Measurements from ENCODE around the gene LBX2.

LBX2 gene

DNA sequence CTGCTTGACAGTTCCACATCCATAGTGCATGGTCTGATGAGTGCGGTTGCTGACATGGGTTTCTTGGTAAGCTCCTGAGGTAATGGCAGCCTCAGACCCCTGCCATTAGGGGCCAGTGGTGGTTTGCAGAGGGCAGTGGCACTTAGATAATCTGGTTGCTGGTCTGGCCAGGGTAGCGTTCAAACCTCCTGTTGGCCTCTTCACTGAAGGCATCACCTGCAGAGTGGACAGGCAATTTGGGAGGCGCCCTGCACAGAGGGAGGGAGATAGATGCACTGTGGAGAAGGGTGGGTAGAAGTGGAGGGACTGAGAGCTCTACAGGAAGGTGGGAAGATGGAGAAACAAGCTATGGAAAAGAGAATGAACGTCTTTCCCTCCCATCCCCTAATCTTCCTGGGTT lies 34.1 kb upstream of the LBX2 start:
- no peaks in the 10 kb centered on the region for H3K36me3 ChIP-seq (ENCODE audit: control insufficient read depth, insufficient read depth, low read length)
- no peaks in the 10 kb centered on the region for H3K9me3 ChIP-seq (ENCODE audit: control insufficient read depth, insufficient read depth, low read length)
- H3K4me3 ChIP-seq (ENCODE audit: low read depth, low read length), result no peak overlapping the region
- H3K27me3 ChIP-seq (ENCODE audit: control insufficient read depth, insufficient read depth, low read length), result peaks cover 8% of the 10 kb centered on the region
- peaks cover 1% of the 10 kb centered on the region for H3K4me1 ChIP-seq (ENCODE audit: control insufficient read depth, insufficient read depth, low read length)
- no peak overlapping the region for H3K9ac ChIP-seq (ENCODE audit: low read depth, low read length)

DNA sequence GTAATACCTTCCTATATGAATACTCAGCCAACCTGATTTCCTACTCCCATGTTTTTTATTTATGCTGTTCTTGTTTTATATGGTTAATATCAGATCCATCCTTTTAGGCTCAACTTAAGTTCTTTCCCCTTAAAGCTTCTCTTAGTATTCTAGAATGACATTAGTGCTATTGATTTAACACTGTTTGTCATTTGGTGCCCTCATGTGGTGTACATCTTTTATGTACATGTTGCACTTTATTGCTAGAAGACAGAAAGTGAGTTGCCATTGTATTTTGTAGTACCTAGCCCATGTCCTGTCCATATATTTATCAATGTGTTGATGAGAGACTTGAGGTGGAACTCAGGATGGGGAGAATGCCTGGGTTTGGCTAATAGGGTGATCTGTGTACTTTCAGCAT lies 32.8 kb upstream of the LBX2 start:
- Histone ChIP-seq H3K4me1 (ENCODE audit: control insufficient read depth, insufficient read depth, low read length) (peaks cover 3% of the 10 kb centered on the region), H3K9ac (ENCODE audit: low read depth, low read length) (no peak overlapping the region), H3K27me3 (ENCODE audit: control insufficient read depth, insufficient read depth, low read length) (peaks cover 3% of the 10 kb centered on the region), H3K4me3 (ENCODE audit: low read depth, low read length) (no peak overlapping the region), H3K9me3 (ENCODE audit: control insufficient read depth, insufficient read depth, low read length) (no peaks in the 10 kb centered on the region), H3K36me3 (ENCODE audit: control insufficient read depth, insufficient read depth, low read length) (peaks cover 7% of the 10 kb centered on the region)

DNA sequence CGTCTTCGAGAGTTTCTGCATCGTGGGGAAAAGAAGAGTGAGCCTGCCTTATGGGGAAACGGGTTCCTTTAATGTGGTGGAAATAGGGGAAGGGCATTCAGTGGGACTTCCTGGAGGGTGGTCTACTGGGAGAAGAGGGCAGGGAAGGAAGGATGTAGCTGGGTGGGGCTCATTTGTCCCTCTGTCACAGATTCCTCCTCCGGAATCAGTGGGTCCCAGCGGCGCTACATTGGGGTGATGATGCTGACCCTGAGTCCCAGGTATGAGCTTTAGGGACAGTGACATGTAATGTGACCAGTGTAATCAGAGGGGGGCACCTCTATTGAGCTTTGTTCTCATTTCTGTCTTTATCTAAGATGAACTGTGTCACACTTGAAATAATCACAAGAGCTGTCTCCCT lies 32.3 kb upstream of the LBX2 start:
- peaks cover 13% of the 10 kb centered on the region for H3K36me3 ChIP-seq (ENCODE audit: control insufficient read depth, insufficient read depth, low read length)

DNA sequence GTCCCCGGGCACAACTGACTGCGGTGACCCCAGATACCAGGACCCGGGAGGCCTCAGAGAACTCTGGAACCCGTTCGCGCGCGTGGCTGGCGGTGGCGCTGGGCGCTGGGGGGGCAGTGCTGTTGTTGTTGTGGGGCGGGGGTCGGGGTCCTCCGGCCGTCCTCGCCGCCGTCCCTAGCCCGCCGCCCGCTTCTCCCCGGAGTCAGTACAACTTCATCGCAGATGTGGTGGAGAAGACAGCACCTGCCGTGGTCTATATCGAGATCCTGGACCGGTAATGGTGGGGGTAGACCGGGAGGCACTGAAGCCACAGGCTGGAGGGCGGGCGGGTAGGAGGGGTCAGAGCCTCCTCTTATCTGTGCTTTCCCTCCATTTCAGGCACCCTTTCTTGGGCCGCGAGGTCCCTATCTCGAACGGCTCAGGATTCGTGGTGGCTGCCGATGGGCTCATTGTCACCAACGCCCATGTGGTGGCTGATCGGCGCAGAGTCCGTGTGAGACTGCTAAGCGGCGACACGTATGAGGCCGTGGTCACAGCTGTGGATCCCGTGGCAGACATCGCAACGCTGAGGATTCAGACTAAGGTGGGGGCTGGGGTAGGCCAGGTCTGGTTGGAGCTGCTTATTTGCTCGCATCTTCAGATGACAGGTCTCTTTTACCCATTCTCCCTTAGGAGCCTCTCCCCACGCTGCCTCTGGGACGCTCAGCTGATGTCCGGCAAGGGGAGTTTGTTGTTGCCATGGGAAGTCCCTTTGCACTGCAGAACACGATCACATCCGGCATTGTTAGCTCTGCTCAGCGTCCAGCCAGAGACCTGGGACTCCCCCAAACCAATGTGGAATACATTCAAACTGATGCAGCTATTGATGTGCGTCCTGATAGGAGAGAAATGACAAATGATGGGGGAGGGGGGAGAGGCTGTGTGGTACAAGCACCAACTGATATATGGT lies 31.1 kb upstream of the LBX2 start:
- Histone ChIP-seq H3K9ac (ENCODE audit: low read depth, low read length) (peak overlapping the region; percentile 37), H3K9me3 (ENCODE audit: control insufficient read depth, insufficient read depth, low read length) (no peaks in the 10 kb centered on the region), H3K27me3 (ENCODE audit: control insufficient read depth, insufficient read depth, low read length) (peaks cover 3% of the 10 kb centered on the region), H3K4me3 (ENCODE audit: low read depth, low read length) (peak overlapping the region; percentile 99), H3K36me3 (ENCODE audit: control insufficient read depth, insufficient read depth, low read length) (peaks cover 17% of the 10 kb centered on the region), H3K4me1 (ENCODE audit: control insufficient read depth, insufficient read depth, low read length) (peaks cover 3% of the 10 kb centered on the region)

More for the DNA sequence above, 32.3 kb upstream of the LBX2 start:
- Histone ChIP-seq H3K27me3 (ENCODE audit: control insufficient read depth, insufficient read depth, low read length) (peaks cover 3% of the 10 kb centered on the region), H3K4me3 (ENCODE audit: low read depth, low read length) (no peak overlapping the region), H3K9me3 (ENCODE audit: control insufficient read depth, insufficient read depth, low read length) (no peaks in the 10 kb centered on the region), H3K4me1 (ENCODE audit: control insufficient read depth, insufficient read depth, low read length) (peaks cover 3% of the 10 kb centered on the region), H3K9ac (ENCODE audit: low read depth, low read length) (no peak overlapping the region)

DNA sequence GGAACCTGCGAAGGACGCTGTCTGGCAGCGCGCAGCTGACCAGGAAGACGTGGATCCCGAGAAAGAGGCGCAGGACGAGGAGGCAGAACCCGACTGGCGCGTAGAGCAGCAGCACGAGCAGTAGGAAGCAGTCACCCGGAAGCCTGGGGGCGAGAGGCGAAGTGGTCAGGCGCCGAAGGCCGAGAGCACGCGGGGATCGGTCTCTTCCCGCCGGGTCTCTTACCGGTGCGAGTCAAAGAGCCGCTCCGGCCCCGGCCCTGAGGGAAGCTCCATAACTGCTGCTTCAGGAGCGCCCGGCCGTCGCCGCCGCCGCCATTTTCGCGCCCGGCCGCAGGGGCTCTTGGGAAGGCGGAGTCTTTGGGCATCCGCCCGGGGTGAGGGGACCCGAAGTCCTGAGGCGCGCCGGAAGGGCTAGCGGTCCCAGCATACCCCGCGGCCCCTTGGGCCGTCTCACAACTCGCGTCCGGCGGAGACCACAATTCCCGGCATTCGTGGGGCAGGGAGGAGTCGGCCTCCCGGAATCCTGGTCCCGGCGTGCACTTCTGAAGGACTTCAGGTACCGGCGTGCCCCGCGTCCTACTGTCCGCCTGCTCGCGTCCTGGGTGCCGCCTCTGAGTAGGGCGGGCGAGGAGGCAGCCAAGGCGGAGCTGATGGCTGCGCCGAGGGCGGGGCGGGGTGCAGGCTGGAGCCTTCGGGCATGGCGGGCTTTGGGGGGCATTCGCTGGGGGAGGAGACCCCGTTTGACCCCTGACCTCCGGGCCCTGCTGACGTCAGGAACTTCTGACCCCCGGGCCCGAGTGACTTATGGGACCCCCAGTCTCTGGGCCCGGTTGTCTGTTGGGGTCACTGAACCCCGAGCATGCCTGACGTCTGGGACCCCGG lies 30.2 kb upstream of the LBX2 start, which contains the start of the genes AUP1 and HTRA2:
Gene AUP1, minus strand, starts transcription at position 350 of the 882 bp plus-strand sequence. Its CDS starts 77 bp downstream, at position 273.
Gene HTRA2, plus strand, starts transcription at position 577 of the 882 bp plus-strand sequence. Its CDS starts 74 bp downstream, at position 651.
- Histone ChIP-seq H3K9ac (ENCODE audit: low read depth, low read length) (peak within 1 kb of the TSS; percentile 87), H3K9me3 (ENCODE audit: control insufficient read depth, insufficient read depth, low read length) (no peaks in the 10 kb centered on the region), H3K4me1 (ENCODE audit: control insufficient read depth, insufficient read depth, low read length) (peaks cover 3% of the 10 kb centered on the region), H3K27me3 (ENCODE audit: control insufficient read depth, insufficient read depth, low read length) (peaks cover 3% of the 10 kb centered on the region), H3K4me3 (ENCODE audit: low read depth, low read length) (peak within 1 kb of the TSS; percentile 99), H3K36me3 (ENCODE audit: control insufficient read depth, insufficient read depth, low read length) (peaks cover 17% of the 10 kb centered on the region)

DNA sequence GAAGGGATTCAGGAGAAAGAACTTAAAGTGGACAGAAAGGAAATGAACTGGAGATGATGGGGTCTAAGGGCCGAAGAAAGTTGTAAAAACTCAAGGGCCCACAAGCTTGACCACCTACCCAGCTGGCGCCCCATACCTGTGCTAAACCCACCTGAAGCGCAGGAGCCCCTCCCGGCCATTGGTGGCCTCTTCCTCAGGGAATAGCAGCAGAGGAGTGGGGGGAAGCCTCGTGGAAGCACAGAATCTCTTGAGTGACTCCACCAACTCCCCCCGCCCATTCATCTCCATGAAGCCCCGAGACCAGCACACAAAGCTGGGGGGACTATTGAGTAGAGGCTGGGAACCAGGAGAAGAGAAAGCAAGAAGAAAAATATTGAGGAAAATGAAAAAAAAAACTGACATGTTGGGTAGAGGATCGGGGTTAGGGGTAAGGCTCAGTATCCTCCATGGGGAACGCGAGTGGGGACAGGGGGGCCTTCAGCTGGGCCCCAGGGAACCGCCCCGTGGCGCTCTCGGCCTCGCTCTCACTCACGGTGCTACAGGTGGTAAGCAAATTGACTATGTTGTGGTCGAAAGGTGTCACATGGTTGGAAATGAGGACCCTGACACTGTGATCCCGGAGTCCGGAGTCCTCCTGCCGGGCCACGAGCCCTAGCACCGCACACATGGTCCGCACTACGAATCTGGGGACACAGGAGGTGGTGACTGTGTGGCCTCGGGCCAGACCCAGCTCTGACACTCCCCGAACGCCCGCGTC lies 29.4 kb upstream of the LBX2 start:
- peaks cover 5% of the 10 kb centered on the region for H3K27me3 ChIP-seq (ENCODE audit: control insufficient read depth, insufficient read depth, low read length)
- H3K9ac ChIP-seq (ENCODE audit: low read depth, low read length), result peak overlapping the region; percentile 87
- peaks cover 3% of the 10 kb centered on the region for H3K4me1 ChIP-seq (ENCODE audit: control insufficient read depth, insufficient read depth, low read length)
- no peaks in the 10 kb centered on the region for H3K9me3 ChIP-seq (ENCODE audit: control insufficient read depth, insufficient read depth, low read length)
- H3K4me3 ChIP-seq (ENCODE audit: low read depth, low read length), result peak overlapping the region; percentile 99
- peaks cover 17% of the 10 kb centered on the region for H3K36me3 ChIP-seq (ENCODE audit: control insufficient read depth, insufficient read depth, low read length)

DNA sequence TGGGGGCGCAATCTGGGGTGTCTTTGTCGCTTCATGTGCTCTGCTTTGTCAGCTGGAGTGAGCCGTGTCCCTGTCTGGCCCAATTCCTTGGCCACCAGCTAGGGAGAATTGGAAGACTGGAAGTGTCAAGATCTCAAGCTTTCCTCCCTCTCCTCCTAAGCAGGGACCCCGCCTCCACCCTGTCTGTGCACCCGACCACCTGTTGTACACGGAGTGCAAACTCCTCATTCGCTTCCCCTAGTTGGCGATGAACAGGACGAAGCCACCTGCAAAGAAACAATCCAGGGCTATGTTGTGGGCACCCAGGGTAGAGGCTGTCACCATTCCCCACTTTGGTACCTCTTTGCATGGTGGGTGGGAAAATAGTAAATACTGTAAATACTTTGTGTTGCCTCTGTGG lies 28.3 kb upstream of the LBX2 start:
- Histone ChIP-seq H3K27me3 (ENCODE audit: control insufficient read depth, insufficient read depth, low read length) (peaks cover 16% of the 10 kb centered on the region), H3K4me3 (ENCODE audit: low read depth, low read length) (no peak overlapping the region), H3K36me3 (ENCODE audit: control insufficient read depth, insufficient read depth, low read length) (peaks cover 17% of the 10 kb centered on the region), H3K4me1 (ENCODE audit: control insufficient read depth, insufficient read depth, low read length) (peaks cover 3% of the 10 kb centered on the region), H3K9me3 (ENCODE audit: control insufficient read depth, insufficient read depth, low read length) (no peaks in the 10 kb centered on the region), H3K9ac (ENCODE audit: low read depth, low read length) (no peak overlapping the region)

DNA sequence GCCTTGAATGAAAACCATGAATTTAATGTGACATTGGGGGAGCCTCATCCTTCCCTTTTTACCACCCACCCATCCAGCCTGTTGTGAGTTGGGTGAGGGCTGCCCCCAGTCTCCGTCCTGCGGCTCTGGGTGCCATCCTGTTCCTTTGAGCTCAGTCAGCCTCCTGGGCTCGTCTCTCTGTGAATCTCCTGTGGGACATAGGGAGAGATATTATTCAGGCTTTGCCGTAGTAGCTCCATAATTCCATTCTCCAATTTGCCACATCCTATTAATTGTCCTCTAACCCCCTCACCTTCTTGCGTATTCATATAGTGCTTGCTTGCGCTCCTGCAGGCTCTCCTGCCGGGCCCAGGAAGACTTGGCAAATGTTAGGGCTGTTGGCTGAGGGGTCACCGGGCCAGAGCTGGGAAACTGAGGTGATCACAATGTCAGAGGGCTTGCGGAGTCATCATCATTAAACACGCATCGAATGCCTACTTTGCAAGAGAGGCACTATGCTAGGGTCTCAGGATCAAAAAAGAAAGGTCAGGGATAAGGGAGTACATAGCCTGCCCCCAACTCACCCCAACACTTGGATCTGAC lies 27.3 kb upstream of the LBX2 start:
- Histone ChIP-seq H3K27me3 (ENCODE audit: control insufficient read depth, insufficient read depth, low read length) (peaks cover 26% of the 10 kb centered on the region), H3K4me1 (ENCODE audit: control insufficient read depth, insufficient read depth, low read length) (peaks cover 3% of the 10 kb centered on the region), H3K36me3 (ENCODE audit: control insufficient read depth, insufficient read depth, low read length) (peaks cover 17% of the 10 kb centered on the region), H3K4me3 (ENCODE audit: low read depth, low read length) (no peak overlapping the region), H3K9ac (ENCODE audit: low read depth, low read length) (no peak overlapping the region), H3K9me3 (ENCODE audit: control insufficient read depth, insufficient read depth, low read length) (no peaks in the 10 kb centered on the region)

DNA sequence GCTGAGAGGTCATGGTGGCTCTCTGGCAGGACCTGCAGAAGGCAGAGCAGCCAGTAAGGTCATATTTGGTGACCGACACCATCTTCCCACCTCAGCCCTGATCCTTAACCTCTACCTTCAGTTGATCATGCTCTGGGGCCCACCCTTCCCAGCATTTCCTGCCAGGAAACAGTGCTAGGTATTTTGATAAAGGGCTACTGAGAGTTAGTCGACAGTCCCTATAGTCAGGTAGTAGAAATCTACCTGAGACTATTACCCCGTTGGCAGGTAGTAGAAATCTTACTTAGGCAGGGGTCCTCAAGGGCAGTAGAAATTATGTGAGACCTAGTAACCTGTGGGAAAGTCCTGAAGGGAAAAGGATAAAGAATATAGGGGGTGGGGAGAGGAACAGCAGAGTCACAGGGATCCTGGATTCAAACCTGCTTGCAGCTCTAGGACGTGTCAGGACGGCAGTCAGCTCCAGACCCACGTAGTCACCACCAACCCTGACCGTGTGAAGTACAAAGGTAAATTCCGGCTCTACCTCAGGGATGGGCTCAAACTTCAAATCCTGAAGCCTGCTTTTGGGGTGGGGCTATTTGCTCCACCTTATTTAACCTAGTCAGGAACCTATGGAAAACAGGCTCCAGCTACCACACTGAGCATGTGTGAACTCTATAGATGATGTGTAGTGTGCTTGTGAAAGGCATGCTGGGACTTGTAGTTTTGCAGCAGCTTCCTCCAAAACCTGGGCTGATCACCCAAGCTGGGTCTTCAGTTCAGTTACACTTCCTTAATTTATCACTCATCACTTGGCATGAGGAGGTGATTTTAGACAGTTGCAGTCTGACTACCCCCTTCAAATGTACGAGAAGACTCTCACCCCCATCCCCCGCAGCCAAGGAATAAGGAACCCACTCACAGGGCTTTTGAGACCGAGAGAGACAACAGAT lies 26.6 kb upstream of the LBX2 start, which contains the start of gene DQX1:
Gene DQX1, minus strand, starts transcription at position 515 of the 932 bp plus-strand sequence. Its CDS starts 502 bp downstream, at position 13.
- Histone ChIP-seq H3K27me3 (ENCODE audit: control insufficient read depth, insufficient read depth, low read length) (peaks cover 29% of the 10 kb centered on the region), H3K9me3 (ENCODE audit: control insufficient read depth, insufficient read depth, low read length) (no peaks in the 10 kb centered on the region), H3K4me3 (ENCODE audit: low read depth, low read length) (no peak within 1 kb of the TSS), H3K36me3 (ENCODE audit: control insufficient read depth, insufficient read depth, low read length) (peaks cover 17% of the 10 kb centered on the region), H3K9ac (ENCODE audit: low read depth, low read length) (no peak within 1 kb of the TSS), H3K4me1 (ENCODE audit: control insufficient read depth, insufficient read depth, low read length) (peaks cover 3% of the 10 kb centered on the region)

Measured in iPS-15b (cell line).